ENCODE results near the gene BNIP3. TPM values are rescaled to one million over a fixed set of nuclear protein-coding genes. Genes with fewer than 3 reads are reported as not detected.

BNIP3 gene
- total and polyA plus RNA-seq, 2 of the 13 experiments (the other 11 are each of a cell fraction or from before 2014, with no cell fraction given) = 73.7 to 223 TPM

DNA sequence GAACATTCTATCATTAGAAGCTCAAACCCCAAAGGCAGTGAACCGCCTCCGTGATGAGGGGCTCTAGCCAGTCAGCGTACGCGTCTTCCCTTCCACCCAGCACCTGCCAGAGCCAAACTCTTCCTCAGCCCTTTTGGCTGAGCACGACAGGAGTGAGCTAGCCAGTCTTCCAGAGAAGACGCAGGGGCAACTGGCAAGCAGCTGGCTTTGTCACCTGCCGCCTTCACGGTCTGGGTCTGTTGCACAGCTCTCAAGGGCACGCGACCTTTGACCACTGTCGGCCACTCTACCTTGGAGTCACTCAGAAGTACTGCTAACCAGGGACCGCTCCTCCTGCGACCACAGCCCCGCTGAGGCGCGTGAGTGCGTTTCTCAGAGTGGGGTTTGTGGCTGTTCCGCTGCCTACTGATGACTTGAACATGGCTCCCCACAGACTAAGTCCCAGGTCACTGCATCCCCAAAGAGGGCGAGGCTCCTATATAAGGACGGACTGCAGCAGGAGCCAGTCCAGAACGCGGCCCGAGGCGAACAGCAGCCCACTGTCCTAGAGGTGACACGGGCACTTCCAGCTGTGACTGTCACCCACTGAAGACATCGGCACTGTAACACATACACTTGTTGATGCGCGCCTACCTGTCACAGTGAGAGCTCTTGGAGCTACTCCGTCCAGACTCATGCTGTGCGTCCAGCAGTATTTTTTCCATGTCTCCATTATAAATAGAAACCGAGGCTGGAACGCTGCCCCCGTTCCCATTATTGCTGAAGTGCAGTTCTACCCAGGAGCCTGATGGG lies 8.4 kb downstream of the BNIP3 start (continued):
- no peak for TF ChIP-seq ZBTB2 (CRISPR knock-in tag; IDR thresholded peaks at IDR 0.05; ENCODE audit: low read depth)
- TF ChIP-seq ZNF790 (CRISPR knock-in tag; IDR thresholded peaks at IDR 0.05; ENCODE audit: borderline replicate concordance) = no peak
- TF ChIP-seq, protein P1, sequence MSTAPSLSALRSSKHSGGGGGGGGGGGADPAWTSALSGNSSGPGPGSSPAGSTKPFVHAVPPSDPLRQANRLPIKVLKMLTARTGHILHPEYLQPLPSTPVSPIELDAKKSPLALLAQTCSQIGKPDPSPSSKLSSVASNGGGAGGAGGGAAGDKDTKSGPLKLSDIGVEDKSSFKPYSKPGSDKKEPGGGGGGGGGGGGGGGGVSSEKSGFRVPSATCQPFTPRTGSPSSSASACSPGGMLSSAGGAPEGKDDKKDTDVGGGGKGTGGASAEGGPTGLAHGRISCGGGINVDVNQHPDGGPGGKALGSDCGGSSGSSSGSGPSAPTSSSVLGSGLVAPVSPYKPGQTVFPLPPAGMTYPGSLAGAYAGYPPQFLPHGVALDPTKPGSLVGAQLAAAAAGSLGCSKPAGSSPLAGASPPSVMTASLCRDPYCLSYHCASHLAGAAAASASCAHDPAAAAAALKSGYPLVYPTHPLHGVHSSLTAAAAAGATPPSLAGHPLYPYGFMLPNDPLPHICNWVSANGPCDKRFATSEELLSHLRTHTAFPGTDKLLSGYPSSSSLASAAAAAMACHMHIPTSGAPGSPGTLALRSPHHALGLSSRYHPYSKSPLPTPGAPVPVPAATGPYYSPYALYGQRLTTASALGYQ (CRISPR knock-in tag; IDR thresholded peaks at IDR 0.05) = no peak
- TF ChIP-seq MIXL1 (CRISPR knock-in tag; IDR thresholded peaks at IDR 0.05) = no peak
- TF ChIP-seq ZNF530 (CRISPR knock-in tag; IDR thresholded peaks at IDR 0.05; ENCODE audit: low read depth) = no peak
- TF ChIP-seq, protein P2, sequence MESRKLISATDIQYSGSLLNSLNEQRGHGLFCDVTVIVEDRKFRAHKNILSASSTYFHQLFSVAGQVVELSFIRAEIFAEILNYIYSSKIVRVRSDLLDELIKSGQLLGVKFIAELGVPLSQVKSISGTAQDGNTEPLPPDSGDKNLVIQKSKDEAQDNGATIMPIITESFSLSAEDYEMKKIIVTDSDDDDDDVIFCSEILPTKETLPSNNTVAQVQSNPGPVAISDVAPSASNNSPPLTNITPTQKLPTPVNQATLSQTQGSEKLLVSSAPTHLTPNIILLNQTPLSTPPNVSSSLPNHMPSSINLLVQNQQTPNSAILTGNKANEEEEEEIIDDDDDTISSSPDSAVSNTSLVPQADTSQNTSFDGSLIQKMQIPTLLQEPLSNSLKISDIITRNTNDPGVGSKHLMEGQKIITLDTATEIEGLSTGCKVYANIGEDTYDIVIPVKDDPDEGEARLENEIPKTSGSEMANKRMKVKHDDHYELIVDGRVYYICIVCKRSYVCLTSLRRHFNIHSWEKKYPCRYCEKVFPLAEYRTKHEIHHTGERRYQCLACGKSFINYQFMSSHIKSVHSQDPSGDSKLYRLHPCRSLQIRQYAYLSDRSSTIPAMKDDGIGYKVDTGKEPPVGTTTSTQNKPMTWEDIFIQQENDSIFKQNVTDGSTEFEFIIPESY (CRISPR knock-in tag; IDR thresholded peaks at IDR 0.05) = 0 out of 2 replicates have a peak, but pooled peaks have one; percentile 54
- TF ChIP-seq ZNF713 (CRISPR knock-in tag; IDR thresholded peaks at IDR 0.05) = no peak
- TF ChIP-seq GPN1 (CRISPR knock-in tag; IDR thresholded peaks at IDR 0.05; ENCODE audit: borderline replicate concordance) = no peak
- TF ChIP-seq ZNF432 (CRISPR knock-in tag; IDR thresholded peaks at IDR 0.05; ENCODE audit: borderline replicate concordance) = no peak
- TF ChIP-seq NRL (CRISPR knock-in tag; IDR thresholded peaks at IDR 0.05; ENCODE audit: borderline replicate concordance) = no peak
- no peak for TF ChIP-seq ADNP (CRISPR knock-in tag; IDR thresholded peaks at IDR 0.05)

Data from HepG2 (cell line).